Daoy (cell line): ENCODE results near the gene KRTAP10-12. TPM values are rescaled to one million over a fixed set of nuclear protein-coding genes. Genes with fewer than 3 reads are reported as not detected.

Experiments used
- DNase-seq: peaks from one replicate; pipeline ENCODE4 v3.0.0-alpha.2; 2015; ENCODE audit warnings: low read depth
- total RNA-seq: library from RNA; depleted of rRNA; stranded (reverse); fragments of >200 nt; shearing (Covaris generic); gene quantifications from 2 replicates; pipeline ENCODE4 v1.2.3, GENCODE V29; 2014

Gene KRTAP10-12
- total RNA-seq, 1 experiment from 2014 or later: not detected

DNA sequence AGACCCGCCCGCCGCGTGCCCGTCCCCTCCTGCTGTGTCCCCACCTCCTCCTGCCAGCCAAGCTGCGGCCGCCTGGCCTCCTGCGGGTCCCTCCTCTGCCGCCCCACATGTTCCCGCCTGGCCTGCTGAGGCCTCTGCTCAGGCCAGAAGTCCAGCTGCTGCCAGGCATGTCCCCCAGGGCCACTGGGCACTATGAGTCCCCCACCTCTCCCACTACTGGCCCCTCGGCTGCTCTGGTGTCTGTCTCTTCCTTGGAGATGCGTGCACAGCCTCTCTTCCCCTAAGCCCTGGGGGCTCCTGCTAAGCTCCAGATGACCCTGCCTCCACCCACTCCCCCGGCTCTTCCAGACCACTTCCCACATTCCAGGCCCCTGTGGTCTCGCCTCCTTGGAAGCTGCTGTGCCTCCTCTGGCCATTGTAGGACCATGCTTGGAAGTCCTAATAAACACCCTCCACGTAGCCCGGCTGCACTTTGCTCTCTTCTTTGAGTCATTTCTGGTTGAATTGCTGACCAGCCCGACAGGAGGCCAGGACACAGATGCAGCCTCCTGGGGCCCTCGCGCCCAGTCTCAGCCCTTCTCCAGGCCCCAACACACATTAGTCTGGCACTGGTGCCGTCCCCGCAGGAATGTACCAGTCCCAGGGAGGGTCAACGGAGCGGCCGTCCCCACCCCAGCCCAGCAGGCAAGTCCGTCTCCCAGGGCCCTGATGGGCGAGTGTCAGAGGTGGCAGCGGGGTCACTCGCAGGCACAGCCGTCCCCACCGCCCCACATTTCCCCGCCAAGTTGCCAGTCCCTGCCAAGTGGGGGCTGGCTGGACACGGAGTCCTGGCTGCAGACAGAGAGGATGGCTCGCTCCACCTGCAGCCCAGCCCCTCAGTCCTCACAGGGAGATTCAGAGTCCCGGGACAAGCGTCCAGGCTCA, 1.1 kb downstream of the KRTAP10-12 start:
- no peak for DNase-seq

DNA sequence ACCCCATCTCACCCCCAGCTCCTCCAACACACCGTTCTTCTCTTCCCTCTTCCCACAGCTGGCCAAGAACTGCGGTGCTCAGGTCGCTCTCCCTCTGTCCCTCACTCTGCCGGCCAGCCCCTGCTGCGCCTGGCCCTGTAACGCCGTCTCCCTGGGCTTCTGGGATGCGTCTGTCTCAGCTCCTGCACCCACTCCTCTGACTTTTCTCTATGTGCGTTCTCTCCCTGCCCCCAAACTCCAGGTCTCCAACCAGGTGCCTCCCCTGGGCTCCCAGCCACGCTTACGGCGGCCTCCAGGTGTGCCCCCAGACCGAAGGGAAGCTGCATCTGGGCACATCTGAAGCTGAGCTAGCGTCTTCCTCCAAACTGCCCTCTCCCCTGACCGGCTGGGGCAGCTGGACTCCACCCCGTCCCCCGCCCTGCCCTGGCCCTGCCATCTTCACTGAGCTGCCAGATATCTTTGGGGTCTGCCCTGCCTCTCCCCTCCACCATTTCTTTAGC, 2.6 kb downstream of the KRTAP10-12 start:
- DNase-seq: no peak

GRCh38 chr21:44700101-44701022, 3.4 kb downstream of the KRTAP10-12 start:
- no peak for DNase-seq

DNA sequence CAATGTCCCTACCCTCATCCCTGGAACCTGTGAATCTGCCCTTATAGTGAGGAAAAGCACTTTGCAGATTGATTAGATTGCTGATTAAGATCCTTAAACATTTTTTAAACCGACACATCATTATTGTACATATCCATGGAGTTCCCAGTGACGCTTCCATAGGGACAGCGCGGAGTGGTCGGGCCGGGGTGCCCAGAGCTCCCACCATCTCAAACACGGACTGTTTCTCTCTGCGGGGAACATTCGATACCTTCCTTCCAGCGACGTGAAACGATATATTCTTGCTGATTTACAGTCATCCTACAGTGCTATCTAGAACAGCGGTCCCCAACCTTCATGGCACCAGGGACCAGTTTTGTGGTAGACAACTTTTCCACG, 4.0 kb downstream of the KRTAP10-12 start:
- DNase-seq: no peak

- DNase-seq: no peak
Measured at GRCh38 chr21:44701541-44701940, 4.6 kb downstream of the KRTAP10-12 start.

DNA sequence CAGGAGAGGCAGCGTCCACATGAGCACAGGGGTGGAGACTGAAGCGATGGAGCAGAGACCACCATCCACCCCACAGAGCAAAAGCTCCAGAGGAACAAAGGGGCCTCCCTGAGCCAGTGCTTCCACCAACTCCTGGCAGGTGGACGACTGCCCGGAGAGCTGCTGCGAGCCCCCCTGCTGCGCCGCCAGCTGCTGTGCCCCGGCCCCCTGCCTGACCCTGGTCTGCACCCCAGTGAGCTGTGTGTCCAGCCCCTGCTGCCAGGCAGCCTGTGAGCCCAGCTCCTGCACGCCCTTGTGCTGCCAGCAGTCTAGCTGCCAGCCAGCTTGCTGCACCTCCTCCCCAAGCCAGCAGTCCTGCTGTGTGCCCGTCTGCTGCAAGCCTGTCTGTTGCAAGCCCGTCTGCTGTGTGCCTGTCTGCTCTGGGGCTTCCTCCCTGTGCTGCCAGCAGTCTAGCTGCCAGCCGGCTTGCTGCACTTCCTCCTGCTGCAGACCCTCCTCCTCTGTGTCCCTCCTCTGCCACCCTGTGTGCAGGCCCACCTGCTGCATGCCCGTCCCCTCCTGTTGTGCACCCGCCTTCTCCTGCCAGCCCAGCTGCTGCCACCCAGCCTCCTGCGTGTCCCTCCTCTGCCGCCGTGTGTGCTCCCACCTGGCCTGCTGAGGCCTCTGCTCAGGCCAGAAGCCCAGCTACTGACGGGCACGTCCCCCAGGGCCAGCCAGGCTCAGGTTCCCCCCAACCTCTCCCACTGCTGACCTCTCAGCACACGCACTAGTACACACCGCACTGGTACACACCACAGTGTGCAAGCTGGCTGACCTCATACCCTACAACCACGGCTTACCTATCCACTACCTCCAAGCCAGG, 5.4 kb downstream of the KRTAP10-12 start:
- no peak for DNase-seq

DNA sequence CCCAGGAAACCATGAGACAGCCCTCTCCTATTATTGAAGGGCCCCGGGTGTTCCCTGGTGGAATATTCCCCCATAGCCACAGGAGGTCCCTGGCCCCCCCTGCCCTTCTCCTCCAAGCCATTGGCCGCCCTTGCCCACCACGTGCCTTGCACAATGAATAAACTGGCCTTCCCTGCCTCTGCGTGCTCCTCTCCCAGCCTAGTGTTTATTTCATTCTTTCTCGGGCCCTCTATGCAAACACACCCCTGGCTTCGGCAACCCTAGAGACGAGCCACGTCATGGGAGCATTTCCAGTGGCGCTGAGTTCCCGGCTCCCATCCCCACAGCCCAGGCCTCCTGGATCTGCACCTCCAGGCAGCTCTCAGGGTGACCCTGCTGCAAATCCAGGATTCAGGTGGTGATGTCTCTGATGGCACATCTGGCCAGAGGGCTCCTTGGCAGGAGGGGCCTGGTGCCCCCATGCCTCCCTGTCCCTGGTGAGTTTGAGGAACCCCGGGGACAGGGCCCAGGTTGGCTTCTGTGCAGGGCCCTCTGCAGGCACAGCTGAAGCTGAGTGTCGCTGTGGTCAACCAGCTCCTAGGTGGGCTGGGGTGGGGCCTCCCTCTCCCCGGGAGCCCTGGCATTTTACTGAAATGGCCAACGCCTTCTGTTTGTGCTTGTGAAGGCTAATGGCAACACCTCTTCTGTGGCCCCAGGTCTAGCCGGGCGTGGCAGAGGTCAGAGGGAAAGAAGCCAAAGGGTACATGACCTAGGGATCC, 6.2 kb downstream of the KRTAP10-12 start:
- no peak for DNase-seq

GRCh38 chr21:44703731-44704635, 7.0 kb downstream of the KRTAP10-12 start:
- DNase-seq: no peak

DNA sequence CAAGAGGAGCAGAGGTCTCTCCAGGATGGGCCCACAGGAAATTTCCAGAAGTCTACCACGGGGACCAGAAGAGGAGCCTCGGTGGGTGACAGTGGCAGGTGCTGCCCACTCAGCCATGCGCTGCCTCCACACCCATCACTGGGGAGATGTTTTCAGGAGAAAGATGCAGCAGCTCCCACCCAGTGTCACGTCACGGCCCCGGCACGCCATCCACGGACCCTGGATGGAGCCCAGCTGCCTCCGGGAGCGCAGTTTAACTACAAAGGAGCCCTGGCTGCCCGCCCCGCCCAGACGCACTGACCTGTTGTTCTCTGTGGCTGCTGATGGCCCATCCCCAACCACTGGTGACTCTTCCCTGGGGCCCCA, 7.6 kb downstream of the KRTAP10-12 start:
- DNase-seq: no peak

DNA sequence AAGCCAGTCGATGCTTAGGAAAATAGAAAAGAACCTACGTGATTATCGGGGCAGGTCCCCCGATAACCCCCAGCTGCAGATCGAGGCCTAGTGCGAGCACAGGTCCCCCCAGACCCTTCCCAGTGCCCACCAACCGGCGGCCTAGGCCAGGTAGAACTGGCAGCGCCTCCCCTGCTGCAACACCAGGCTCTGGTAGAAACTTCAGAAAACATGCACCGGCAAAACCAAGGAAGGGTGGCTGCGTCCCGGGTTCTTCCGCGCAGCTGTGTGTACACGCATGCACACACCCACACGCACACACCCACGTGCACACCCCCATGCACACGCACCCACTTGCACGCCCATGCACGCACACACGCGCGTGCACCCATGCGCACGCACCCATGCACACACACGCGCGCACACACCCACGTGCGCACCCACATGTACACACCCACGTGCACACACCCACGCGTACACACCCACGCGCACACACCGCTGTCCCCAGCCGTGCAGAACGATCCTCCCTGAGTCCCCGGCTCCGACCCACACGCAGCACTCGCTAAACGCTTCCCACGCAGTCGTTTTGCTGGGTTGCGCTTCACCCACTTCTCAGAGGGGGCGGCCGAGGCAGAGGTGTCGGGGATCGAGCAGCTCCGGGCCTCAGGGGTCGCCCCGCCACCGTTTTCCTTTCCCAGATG, 9.2 kb downstream of the KRTAP10-12 start:
- DNase-seq: no peak

- DNase-seq: no peak
Measured at GRCh38 chr21:44706706-44707581, 10.0 kb downstream of the KRTAP10-12 start.

DNA sequence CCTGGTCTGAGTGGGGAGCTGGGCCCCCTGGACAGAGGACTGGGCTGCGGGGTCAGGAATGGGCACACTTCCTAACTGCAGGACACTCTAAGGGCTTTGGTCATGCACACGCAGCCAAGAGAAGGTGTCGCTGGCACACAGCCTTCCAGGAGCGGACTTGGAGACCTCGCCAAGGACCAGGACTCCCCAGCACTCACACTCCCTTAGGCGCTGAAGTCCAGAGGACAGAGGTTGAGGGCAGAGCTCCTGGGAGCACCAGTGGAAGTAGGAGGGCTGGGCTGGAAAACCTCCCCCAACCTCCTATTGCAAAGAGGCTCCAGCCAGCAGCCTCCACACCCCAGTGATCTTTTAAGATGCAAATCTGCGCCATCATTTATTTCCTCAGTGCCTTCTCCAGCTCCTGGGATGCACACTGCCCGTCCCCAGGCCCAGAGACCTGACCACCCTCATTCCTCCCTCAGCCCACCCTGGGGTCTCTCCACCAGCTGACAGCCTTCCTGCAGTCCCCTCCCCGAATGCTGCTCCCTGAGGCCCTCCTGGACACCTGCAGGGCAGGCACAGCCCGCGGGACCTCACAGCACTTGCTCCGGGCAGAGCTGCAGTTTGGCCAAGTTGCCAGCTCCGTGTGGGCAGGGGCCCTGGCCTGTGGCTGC, 11.4 kb downstream of the KRTAP10-12 start:
- DNase-seq: no peak

DNA sequence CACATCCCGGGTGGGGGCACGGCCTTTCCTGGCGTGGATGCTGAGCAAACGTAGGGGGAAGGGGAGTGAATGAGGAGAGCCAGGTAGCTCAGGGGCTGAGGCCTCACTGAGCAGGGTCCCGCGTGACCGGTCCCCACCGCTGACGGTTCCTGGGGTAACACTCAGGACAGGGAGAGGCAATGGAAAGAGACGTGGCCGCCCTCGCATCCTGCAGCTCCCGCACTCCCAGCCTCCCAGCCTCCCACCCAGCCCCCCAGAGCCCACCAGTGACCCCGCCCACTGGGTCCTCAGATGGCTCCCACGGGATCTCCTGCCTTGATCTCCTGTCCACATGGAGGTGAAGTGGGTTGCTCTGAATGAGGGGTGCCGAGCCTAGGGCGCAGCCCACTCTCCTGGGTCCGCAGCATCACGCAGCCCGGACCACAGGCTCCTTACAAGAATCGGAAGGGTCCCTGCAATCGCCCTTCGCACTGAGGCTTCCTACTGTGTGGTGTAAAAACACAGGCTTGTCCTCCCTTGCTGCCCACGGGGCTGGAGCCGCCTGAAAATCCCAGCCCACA, 12.0 kb downstream of the KRTAP10-12 start:
- DNase-seq: no peak

DNA sequence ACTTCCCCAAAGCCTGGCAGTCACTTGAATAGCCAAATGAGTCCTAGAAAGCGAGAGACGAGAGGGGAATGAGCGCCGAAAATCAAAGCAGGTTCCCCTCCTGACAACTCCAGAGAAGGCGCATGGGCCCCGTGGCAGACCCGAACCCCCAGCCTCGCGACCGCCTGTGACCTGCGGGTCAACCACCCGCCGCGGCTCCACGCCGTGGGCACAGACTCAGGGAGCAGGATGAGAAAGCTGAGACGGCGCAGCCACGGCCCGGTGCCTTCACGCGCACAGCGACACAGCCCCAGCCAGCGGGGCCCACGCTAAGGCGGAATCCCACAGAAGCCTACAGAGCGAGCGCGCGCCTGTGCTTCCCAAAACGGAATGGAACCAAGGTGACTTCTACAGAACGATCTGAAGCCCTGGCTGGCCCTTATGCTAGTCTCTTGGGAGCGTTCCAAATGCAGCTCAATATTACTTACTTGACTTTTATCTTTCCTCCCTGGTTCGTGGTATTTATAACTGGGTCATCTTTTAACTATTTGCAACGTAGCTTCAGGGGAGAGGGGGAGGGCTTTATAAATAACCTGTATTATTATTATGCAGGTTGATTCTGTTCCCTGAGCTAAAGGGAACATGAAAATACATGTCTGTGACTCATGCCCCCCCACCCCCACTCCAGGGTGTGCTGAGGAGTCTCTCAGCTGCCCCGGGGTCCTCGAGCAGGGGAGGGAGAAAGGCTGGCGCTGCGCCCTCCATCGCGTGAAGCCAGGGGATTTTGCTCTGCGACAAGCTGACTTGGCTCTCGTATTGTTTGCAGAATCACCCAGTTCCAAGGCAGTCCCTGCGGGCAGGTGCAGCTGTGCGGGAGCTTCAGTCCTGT, 12.7 kb downstream of the KRTAP10-12 start:
- no peak for DNase-seq

GRCh38 chr21:44710294-44710665, 13.3 kb downstream of the KRTAP10-12 start:
- no peak for DNase-seq

- no peak for DNase-seq
Measured at GRCh38 chr21:44710756-44711326, 13.9 kb downstream of the KRTAP10-12 start.
